ENCODE data around the gene GLT6D1. TPM values are rescaled to one million over a fixed set of nuclear protein-coding genes. Genes with fewer than 3 reads are reported as not detected.
"Not testable (repeated sequence)": the region's sequence is repeated elsewhere in the genome, so short reads cannot be mapped to it uniquely, and the experiment has no call there.

The GLT6D1 gene
- total RNA-seq, 2 donors from 2014 or later, result not detected

GRCh38 chr9:135674977-135675376 is 35.6 kb upstream of the GLT6D1 start:
- Histone ChIP-seq H3K4me1 (replicated peaks) (no peaks in the 10 kb centered on the region), H3K36me3 (no peaks in the 10 kb centered on the region), H3K9me3 (no peaks in the 10 kb centered on the region), H3K27ac (no peak overlapping the region), H3K27me3 (replicated peaks; ENCODE audit: insufficient read depth) (peaks cover 3% of the 10 kb centered on the region), H3K4me3 (no peak overlapping the region)
- WGBS, result 68% methylated on average over 10 of the region's 10 CpGs
- intact Hi-C loops (cut with DNase I), result no loop called here
- no peak for TF ChIP-seq CTCF (IDR thresholded peaks at IDR 0.05)
- TF ChIP-seq POLR2A (IDR thresholded peaks at IDR 0.05), result no peak
- TF ChIP-seq POLR2AphosphoS5 (IDR thresholded peaks at IDR 0.05), result no peak
- DNase-seq (ENCODE audit: low spot score), result no peak

GRCh38 chr9:135673941-135674340 is 34.6 kb upstream of the GLT6D1 start:
- Histone ChIP-seq H3K4me1 (replicated peaks) (no peaks in the 10 kb centered on the region), H3K27ac (no peak overlapping the region), H3K4me3 (no peak overlapping the region), H3K27me3 (replicated peaks; ENCODE audit: insufficient read depth) (peaks cover 3% of the 10 kb centered on the region), H3K9me3 (no peaks in the 10 kb centered on the region), H3K36me3 (no peaks in the 10 kb centered on the region)
- WGBS, result 79% methylated on average over 8 of the region's 8 CpGs
- TF ChIP-seq POLR2AphosphoS5 (IDR thresholded peaks at IDR 0.05) (no peak), CTCF (IDR thresholded peaks at IDR 0.05) (no peak), POLR2A (IDR thresholded peaks at IDR 0.05) (no peak)
- intact Hi-C loops (cut with DNase I), result no loop called here
- DNase-seq (ENCODE audit: low spot score), result no peak

- intact Hi-C loops (cut with DNase I); H3K27me3 ChIP-seq (replicated peaks; ENCODE audit: insufficient read depth); H3K27ac ChIP-seq; H3K4me1 ChIP-seq (replicated peaks); H3K36me3 ChIP-seq; H3K9me3 ChIP-seq; DNase-seq (ENCODE audit: low spot score); H3K4me3 ChIP-seq: not testable (repeated sequence)
- 81% methylated on average over 7 of the region's 7 CpGs for WGBS
These were observed 33.4 kb upstream of the GLT6D1 start for GRCh38 chr9:135672786-135673185.

- 52% methylated on average over 17 of the region's 17 CpGs for WGBS
- TF ChIP-seq CTCF (IDR thresholded peaks at IDR 0.05) (no peak), POLR2A (IDR thresholded peaks at IDR 0.05) (no peak), POLR2AphosphoS5 (IDR thresholded peaks at IDR 0.05) (no peak)
- Histone ChIP-seq H3K27ac (no peak overlapping the region), H3K4me3 (no peak overlapping the region), H3K4me1 (replicated peaks) (no peaks in the 10 kb centered on the region), H3K36me3 (no peaks in the 10 kb centered on the region), H3K9me3 (no peaks in the 10 kb centered on the region), H3K27me3 (replicated peaks; ENCODE audit: insufficient read depth) (peaks cover 3% of the 10 kb centered on the region)
- no peak for DNase-seq (ENCODE audit: low spot score)
- intact Hi-C loops (cut with DNase I), result no loop called here
These were observed 32.3 kb upstream of the GLT6D1 start for GRCh38 chr9:135671591-135672041.

GRCh38 chr9:135670721-135671590 is 31.6 kb upstream of the GLT6D1 start:
- Histone ChIP-seq H3K27me3 (replicated peaks; ENCODE audit: insufficient read depth) (peaks cover 3% of the 10 kb centered on the region), H3K9me3 (no peaks in the 10 kb centered on the region), H3K27ac (no peak overlapping the region), H3K4me3 (no peak overlapping the region), H3K36me3 (no peaks in the 10 kb centered on the region), H3K4me1 (replicated peaks) (no peaks in the 10 kb centered on the region)
- no peak for DNase-seq (ENCODE audit: low spot score)
- TF ChIP-seq CTCF (IDR thresholded peaks at IDR 0.05) (no peak), POLR2AphosphoS5 (IDR thresholded peaks at IDR 0.05) (no peak), POLR2A (IDR thresholded peaks at IDR 0.05) (no peak)
- intact Hi-C loops (cut with DNase I), result no loop called here
- 84% methylated on average over 41 of the region's 41 CpGs for WGBS
